Measurements from ENCODE around the gene IFNGR2.
"Not testable (repeated sequence)": the region's sequence is repeated elsewhere in the genome, so short reads cannot be mapped to it uniquely, and the experiment has no call there.

IFNGR2 gene, protein sequence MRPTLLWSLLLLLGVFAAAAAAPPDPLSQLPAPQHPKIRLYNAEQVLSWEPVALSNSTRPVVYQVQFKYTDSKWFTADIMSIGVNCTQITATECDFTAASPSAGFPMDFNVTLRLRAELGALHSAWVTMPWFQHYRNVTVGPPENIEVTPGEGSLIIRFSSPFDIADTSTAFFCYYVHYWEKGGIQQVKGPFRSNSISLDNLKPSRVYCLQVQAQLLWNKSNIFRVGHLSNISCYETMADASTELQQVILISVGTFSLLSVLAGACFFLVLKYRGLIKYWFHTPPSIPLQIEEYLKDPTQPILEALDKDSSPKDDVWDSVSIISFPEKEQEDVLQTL

DNA sequence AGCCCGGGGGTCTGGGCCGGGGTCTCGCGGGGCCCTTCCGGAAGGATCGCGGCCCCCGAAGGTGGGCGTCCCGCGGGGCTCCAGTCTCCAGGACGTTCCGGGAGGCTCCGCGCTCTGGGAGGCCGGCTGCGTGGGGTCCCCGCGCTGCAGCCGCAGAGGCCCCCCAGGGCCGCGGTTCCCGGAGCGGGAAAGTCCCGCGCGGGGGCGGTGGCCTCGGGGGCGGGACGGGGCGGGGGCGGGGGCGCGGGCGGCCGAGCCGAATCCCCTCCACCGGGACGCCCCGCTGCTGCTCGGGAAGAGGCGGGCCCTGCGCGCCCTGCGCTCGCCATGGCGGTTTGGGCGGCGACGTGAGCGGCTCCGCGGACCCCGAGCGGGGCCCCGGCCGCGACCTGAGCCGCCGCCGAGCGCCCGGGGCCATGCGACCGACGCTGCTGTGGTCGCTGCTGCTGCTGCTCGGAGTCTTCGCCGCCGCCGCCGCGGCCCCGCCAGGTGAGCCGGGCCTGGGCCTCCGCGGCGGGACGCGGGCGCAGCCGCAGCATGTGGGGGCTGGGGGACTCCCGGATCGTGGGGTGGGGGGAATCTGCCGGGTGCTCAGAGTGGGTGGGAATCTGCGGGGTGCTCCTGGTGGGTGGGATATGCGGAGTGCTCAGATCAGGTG is at the start of gene IFNGR2:
TSS of gene IFNGR2 (plus strand) at position 286 of the 658 bp plus-strand sequence. CDS start at position 417, 131 bp downstream.
- DNase-seq = no peak

DNA sequence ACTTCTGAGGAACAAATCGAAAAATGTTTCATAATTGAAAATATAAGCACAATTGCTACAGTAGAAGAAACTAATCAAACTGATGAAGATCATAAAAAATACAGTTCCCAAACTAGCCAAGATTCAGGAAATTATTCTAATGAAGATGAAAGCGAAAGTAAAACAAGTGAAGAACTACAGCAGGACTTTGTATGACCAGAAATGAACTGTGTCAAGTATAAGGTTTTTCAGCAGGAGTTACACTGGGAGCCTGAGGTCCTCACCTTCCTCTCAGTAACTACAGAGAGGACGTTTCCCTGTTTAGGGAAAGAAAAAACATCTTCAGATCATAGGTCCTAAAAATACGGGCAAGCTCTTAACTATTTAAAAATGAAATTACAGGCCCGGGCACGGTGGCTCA is 47.9 kb upstream of the IFNGR2 start:
- no peak for DNase-seq

DNA sequence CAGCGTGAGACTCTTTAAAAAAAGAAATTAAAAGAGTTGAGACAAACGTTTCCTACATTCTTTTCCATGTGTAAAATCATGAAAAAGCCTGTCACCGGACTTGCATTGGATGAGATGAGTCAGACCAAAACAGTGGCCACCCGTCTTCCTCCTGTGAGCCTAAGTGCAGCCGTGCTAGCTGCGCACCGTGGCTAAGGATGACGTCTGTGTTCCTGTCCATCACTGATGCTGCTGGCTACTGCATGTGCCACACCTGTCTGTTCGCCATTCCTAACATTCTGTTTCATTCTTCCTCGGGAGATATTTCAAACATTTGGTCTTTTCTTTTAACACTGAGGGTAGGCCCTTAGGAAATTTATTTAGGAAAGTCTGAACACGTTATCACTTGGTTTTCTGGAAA is 47.2 kb upstream of the IFNGR2 start:
- DNase-seq = no peak

DNA sequence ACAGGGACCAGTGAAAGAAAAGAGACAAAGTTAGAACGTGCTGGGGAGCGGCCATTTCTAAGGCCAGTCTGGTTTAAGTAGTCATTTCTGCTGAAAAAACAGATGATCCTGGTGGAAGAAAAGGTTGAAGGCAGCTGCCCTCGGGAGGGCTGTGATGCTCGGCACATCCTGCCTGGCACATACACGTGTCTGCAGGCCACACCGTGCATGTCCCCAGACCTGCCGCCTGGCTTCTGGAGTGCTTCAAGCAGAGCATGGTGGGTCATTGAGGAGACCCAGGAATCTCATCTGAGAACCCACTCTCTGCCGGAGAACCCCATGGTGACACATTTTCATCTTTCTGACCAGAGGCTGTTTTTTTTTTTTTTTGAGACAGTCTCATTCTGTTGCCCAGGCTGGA is 46.0 kb upstream of the IFNGR2 start:
- no peak for DNase-seq

DNA sequence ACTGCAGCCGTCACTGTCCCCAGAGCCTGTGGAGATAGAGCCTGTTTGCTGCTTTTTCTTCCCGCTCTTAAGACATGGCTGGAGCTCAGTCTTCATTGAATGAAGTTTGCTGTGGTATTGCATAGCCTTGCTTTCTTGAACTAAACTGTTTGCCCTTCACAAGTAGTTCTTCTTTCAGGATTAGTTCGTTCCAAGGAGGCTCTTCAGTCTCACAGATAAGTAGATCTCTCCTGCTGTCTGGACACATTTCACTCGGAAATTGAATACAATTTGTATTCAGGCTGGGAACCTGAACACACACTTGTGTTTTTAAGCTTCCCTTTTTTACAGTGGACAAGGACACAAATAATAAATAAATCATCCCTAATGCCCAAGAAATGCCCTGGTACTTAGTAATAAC is 43.8 kb upstream of the IFNGR2 start:
- DNase-seq = no peak

DNA sequence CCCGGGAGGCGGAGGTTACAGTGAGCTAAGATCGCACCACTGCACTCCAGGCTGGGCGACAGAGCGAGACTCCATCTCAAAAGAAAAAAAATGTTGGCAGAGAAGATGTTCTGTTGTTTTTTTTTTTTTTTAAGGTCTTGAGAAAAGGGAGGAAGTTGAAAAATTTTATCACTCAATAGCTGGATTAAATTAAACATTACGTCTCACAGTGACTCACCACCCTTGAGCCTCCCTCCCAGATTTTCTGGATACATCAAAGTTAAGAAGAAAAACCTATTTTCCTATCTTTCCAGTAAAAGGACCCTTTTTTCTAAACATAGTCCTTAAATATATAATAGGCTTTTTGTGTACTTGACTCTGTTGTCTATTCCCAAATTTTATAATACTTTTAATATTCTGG is 42.9 kb upstream of the IFNGR2 start:
- no peak for DNase-seq

DNA sequence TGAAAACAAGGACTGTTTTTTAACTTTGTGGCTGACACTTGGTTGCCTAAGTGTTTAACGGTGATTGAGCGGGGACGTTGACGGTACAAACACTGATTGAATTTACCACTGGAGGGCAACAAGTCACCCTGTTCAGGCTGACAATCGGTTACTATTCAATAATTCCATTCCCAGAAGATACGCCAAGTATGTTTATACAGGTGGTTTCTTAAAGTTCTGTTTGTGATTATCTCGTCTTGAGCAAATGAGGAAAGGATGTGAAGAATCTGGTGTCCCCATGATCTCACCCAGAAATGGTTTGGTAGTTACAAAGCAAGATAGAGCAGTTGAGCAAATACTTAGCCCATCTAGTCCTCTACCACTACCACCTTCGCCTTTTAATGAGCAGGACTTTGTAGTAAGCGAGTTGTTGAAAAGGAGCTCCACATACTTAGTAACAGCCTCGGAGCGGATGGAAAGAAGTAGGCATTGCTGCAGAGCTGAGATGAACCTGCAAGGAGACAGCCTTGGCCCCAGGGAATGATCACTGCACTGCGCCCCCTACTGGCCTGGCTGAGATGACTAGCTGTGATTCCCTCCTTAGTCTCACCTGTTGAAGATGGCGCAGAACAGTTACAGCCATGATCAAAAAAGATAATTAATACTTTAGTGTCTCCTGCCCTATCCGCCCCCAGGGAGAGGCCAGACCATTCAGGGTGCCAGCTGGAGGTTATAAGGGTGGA is 42.2 kb upstream of the IFNGR2 start:
- DNase-seq = peak; percentile 92

DNA sequence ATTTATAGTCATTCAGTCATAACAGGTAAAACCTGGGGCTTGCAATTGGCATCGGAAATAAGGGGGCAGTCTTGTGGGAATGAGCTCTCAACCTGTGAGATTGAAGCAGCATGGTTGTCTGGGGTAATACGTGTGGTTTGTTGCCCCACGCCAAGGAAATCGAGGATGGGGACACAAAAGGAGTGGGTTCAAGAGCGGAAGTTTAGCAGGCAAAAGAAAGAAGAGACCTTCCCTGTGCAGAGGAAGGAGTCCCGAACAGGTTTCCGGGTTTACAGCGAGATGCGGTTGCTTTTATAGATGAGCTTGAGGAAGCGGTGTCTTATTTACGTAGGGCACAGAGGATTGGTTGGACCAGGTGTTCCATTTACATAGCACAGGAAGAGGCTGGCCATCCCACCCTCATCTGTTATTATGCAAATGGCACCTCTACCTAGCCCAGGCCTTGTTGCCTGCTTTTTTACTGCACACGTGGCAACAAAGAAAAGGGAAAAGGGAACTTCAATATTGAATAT is 41.1 kb upstream of the IFNGR2 start:
- peak; percentile 55 for DNase-seq

DNA sequence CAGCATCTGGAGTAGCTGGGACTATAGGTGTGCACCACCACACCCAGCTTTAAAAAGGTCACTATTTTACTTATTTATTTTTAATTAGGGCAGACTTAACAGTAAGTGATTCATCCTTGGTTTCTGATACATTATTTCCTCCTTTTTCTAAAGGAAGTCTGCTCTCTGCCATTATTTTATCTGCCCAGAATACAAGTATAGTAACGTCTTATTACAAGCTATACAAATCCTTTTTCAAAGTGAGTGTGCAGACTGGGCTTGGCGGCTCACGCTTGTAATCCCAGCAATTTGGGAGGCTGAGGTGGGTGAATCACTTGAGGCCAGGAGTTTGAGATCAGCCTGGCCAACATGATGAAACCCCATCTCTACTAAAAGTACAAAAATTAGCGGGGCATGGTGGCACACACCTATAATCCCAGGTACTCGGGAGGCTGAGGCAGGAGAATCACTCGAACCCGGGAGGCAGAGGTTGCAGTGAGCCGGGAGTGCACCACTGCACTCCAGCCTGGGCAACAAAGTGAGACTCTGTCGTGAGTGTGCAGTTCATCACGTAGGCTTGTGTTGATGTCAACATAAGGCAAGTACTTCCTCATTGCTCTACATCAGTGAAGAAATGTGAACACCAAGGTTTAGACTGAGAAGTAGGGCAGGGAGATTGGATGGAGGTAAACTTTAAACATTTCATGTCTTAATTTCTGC is 39.2 kb upstream of the IFNGR2 start:
- not testable (repeated sequence) for DNase-seq

DNA sequence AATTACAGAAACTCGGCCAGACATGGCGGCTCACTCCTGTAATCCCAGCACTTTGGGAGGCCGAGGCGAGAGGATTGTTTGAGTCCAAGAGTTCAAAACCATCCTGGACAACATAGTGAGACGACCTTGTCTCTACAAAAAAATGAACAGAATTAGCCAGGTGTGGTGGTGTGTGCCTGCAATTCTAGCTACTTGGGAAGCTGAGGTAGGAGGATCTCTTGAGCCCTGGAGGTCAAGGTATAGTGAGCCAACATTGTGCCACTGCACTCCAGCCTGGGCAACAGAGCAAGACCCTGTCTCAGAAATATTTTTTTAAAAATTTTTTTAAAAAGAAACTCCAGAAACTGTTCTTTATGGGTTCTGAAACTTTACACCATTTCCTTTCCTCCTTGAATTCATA is 38.4 kb upstream of the IFNGR2 start:
- no peak for DNase-seq

DNA sequence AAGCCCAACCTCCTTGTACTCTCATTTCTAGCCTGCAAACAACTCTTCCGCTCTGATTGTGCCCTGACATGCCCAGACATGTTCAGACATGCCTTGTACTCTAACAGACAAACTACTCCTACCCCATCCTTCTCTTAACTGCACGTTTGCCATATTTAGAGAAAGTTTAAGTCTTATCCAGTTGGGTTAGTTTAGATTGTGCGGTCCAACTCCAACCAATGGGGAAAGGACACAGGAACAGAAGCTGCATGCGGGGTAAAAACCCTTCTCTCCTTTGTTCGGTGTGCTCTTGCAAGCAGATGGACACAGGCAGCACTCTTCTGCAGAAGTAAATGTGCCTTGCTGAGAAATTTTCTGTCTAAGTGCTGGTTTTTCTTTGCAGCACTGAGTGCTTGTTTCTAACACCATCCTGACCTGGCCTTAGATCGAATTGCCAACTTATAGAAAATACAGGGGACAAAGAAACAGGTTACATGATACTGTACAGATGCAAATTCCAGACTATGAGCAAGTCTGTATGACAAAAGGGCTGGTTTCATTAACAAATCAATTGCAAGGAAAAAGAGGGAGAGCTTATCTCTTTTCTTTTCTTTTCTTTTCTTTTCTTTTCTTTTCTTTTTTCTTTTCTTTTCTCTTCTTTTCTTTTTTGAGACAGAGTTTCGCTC is 35.8 kb upstream of the IFNGR2 start:
- DNase-seq = no peak

DNA sequence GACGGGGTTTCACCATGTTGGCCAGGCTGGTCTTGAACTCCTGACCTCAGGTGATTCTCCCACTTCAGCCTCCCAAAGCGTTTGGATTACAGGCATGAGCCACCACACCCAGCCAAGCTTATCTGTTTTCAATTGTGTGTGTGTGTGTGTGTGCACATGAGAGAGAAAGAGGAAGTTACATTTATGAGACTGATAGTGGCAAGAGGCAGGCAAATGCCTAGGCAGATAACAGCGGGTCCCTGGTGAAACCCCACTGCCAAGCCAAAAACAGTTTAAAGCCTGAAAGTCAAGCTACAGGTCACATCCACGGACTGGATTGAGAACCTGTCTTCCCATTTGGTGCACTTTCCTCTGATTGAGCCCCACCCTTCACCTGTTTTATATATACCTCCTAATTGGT is 35.1 kb upstream of the IFNGR2 start:
- no peak for DNase-seq

DNA sequence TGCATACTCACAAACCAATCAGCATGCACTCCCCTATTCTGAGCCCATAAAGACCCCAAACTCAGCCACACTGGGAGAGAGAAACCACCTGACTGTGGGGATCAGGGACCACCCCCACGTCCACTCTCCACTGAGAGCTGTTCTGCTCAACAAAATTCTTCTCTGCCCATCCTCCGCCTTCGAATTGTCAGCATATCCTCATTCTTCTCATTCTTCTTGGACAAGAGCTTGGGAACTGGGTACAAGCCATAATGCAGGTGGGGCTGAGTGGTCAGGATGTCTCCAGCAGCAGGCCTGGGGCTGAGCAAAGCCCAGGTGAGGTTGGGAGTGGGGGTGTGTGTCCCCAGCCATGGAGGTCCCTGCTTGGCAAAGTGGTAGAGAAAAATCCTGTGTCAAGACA is 34.6 kb upstream of the IFNGR2 start:
- DNase-seq = no peak

DNA sequence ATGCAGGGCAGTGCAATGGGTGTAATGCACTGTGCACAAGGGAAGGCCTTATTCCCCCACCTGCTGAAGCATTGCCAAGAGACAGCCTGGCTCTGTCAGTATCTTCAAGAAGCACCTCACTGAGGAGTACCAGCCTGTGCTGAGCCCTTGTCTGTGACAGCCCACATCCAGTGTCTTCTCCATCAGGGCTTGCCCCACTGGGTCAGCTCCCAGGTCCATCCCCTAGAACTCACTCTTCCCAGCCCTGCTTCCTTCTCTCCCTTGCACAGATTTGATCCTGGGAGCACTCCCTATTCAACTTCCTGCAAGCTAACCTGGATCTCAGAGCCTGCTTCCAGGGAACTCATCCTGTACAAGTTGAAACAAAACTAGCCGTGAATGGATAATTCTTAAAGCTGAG is 33.6 kb upstream of the IFNGR2 start:
- no peak for DNase-seq

DNA sequence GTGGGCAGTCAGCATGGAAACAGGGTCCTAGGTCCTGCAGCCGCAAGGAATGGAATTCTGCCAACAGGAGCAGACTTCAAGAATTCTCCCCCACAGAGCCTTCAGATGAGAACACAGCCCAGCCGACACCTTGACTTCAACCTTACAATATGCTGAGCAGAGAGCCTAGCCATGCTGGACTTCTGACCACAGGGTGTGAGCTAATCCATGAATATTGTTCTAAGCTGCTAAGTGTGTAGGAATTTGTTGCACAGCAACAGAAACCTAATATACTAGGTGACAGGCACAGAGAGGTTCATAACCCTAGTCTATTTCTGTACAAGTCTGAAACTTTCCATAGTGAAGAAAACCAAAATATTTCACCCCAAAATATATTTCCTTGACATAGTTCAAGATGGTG is 32.9 kb upstream of the IFNGR2 start:
- no peak for DNase-seq

DNA sequence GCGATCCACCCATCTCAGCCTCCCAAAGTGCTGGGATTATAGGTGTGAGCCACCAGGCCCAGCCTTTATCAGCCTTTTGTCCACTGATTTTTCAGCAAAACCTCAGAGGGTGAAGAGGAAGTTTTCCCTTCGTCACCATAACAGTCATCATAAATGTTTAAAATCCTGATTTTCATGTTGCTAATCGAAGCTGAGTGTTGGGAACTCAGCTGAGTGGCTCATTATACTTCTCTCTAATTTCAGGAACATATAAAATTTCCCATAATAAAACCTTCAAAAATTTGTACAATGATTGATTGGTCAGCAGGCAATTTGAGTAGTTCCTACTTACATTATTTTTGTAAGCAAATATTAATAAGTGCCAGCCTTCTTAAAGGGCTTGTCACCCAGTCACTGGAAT is 31.8 kb upstream of the IFNGR2 start:
- DNase-seq = no peak

DNA sequence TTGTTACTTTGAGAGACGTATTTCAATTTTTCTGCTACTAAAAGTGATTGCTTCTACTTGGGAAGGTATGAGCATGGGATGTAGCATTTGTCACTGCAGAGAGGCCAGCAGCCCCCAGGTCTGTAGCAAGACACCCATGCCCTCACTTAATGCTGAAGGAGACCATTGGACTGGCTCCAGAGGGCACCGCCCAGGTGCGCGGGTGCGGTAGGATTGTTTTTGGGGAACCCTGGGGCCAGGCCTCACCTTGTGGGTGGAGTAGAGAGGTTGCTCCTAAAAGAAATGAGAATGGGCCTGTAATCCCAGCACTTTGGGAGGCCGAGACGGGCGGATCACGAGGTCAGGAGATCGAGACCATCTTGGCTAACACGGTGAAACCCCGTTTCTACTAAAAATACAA is 30.6 kb upstream of the IFNGR2 start:
- DNase-seq = no peak

DNA sequence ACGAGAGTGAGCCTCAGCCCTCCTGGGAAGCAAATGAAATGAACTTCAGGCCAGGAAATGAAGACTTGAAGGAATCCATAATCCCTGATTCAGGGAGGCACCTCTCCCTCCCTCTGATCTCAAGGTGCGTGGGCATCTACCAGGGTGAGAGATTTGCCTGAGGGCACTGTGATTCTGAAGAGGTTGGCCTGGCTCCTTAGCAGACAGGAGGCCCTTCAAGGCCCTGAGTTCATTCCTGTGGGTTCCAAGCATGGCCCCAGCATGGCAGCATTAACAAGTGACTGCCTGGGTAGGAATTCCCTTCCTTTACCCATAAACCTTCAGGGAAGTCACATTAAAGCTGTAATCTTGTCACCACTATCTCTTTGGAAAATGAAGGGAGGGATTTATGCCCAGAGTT is 29.8 kb upstream of the IFNGR2 start:
- DNase-seq = no peak

DNA sequence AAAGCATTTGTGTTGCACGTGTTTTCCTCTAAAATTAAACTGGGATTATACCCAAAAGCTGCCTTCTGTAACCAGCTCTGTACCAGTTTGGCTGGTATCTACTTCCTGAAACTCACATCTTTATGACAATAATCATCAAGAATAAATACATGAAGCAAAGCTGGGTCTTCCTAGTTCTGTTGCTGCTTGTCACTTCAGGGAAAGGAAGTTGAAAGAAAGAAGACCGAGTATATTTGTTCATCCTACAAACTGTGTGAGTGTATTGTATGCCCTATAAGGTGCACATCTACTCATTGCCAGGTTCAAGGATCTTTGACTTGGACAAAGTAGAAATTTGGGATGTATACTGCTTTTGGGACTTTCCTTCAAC is 29.1 kb upstream of the IFNGR2 start:
- DNase-seq = no peak

DNA sequence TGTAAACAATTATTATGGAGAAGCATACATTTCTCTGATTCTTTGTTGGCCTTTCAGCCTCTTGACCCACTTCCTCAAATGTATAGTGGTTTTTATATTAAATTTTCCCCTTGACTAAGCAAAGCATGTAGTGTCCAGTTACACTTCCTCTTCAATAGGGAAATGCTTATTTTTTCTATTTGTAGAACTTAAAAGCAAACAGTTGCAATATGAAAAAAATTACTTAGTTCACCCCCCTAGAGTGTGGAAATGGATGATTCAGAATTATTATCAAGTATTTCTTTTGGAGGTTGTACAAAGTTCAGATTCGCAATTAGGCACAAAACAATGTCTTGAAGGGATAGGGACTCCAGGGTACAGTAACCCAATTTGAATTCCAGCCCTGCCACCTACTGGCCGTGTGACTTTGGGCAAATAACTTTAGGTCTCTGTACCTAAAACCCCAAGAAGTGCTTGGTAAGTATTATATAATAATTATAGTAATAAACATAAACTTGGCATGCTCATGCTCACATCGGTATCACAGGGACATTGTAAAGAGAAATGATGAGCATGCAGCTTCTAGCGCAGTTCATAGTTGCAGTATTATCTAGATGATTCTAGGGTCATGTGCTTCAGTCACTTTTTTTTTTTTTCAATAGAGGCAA is 28.6 kb upstream of the IFNGR2 start:
- peak; percentile 59 for DNase-seq

DNA sequence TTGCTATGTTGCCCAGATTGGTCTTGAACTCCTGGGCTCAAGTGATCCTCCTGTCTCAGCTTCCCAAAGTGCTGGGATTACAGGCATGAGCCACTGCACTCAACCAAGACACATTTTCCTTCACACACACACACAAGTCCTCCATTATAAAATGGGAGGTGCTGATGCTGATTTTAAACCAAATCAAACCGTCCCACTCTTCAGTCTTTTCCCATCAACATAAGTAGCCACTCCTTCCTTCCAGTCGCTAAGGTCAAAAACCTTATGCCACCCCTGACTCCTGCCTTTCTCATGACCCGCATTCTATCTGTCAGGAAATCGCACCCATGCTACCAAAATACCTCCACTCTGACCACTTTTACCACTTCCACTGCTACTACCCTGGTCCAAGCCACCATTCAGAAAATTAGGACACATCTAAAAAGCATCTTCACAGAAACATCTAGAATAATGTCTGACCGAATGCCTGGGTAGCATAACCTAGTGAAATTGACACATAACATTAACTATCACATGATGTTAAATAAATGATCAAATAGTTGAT is 28.0 kb upstream of the IFNGR2 start:
- no peak for DNase-seq

Data from stimulated activated CD4-positive, alpha-beta T cell treated with anti-CD3 and anti-CD28 coated beads, Interleukin-4, amount 100 ng/mL, for 24 hours (primary cell).